ENCODE results near the gene NUDT3. TPM values are rescaled to one million over a fixed set of nuclear protein-coding genes. Genes with fewer than 3 reads are reported as not detected.

Gene NUDT3
- total and polyA plus RNA-seq, 7 donors: 10.6 to 70.5 (median 33.3) TPM

DNA sequence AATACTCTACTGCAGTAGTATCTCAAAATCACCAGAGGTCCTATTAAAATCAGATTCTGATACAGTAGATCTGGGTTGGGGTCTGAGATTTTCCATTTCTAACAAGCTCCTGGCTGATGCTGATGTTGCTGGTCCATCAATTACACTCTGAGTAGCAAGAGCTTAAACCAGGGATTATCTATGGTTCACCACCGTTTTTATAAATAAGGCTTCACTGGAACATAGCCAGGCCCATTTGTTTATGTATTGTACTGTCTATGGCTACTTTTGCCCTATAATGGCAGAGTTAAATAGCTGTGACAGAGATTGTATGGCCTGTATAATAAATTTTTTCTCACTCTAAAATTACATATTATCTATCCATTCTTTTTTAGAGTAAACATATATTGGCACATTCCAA, 53.0 kb downstream of the NUDT3 start:
- WGBS, 3 donors: 10 to 13% (median 11%) methylated on average over 1 of the region's 1 CpG
- H3K27ac ChIP-seq: peak overlapping the region; percentile 79
- TF ChIP-seq, protein P1, sequence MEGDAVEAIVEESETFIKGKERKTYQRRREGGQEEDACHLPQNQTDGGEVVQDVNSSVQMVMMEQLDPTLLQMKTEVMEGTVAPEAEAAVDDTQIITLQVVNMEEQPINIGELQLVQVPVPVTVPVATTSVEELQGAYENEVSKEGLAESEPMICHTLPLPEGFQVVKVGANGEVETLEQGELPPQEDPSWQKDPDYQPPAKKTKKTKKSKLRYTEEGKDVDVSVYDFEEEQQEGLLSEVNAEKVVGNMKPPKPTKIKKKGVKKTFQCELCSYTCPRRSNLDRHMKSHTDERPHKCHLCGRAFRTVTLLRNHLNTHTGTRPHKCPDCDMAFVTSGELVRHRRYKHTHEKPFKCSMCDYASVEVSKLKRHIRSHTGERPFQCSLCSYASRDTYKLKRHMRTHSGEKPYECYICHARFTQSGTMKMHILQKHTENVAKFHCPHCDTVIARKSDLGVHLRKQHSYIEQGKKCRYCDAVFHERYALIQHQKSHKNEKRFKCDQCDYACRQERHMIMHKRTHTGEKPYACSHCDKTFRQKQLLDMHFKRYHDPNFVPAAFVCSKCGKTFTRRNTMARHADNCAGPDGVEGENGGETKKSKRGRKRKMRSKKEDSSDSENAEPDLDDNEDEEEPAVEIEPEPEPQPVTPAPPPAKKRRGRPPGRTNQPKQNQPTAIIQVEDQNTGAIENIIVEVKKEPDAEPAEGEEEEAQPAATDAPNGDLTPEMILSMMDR (IDR thresholded peaks at IDR 0.05): no peak
- intact Hi-C loops (cut with DNase I): loop anchor here in 1 of 2 donors (5.0 kb wide), 2 partner anchors 37 to 43 kb away; no protein-coding TSS in a partner anchor
- no peaks in the 10 kb centered on the region for H3K27me3 ChIP-seq (ENCODE audit: insufficient read depth in 3 of 3, low read length in 2 of 3)
- H3K4me3 ChIP-seq: no peak overlapping the region
- H3K4me1 ChIP-seq: peaks cover 68% of the 10 kb centered on the region
- DNase-seq (no peak), ATAC-seq (no peak)
- H3K9me3 ChIP-seq: no peaks in the 10 kb centered on the region
- peaks cover 0 to 8% of the 10 kb centered on the region in 2 donors for H3K36me3 ChIP-seq (ENCODE audit: insufficient read depth in 1 of 2, low read depth in 1 of 2)

DNA sequence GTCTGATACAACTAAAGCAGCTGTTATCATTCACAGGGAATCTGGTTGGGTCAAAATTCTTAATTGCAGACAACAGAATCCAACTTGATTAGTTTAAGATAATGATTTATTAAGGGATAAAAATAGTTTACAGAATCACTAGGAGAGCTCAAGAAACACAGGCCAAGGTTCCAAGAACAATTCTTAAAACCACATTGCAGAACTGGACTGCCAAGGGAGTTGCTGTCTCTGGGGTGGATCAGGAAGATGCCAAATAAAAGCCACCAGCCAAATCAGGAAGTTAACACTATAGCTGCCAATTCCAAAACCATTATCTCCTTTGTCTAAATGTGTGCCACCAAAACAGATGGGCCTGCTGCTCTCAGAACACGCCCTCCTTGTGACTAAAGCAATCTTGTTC, 53.7 kb downstream of the NUDT3 start:
- H3K27me3 ChIP-seq (ENCODE audit: insufficient read depth in 3 of 3, low read length in 2 of 3): no peaks in the 10 kb centered on the region
- H3K9me3 ChIP-seq: no peaks in the 10 kb centered on the region
- intact Hi-C loops (cut with DNase I): loop anchor here in 1 of 2 donors (5.0 kb wide), 2 partner anchors 37 to 43 kb away; no protein-coding TSS in a partner anchor
- peak overlapping the region; percentile 79 for H3K27ac ChIP-seq
- ATAC-seq (no peak), DNase-seq (no peak)
- WGBS, 3 donors: 90 to 97% (median 97%) methylated on average over 1 of the region's 1 CpG
- H3K36me3 ChIP-seq (ENCODE audit: insufficient read depth in 1 of 2, low read depth in 1 of 2): peaks cover 0 to 8% of the 10 kb centered on the region in 2 donors
- H3K4me3 ChIP-seq: no peak overlapping the region
- H3K4me1 ChIP-seq: peaks cover 72% of the 10 kb centered on the region
- TF ChIP-seq, protein P1 (IDR thresholded peaks at IDR 0.05): no peak

DNA sequence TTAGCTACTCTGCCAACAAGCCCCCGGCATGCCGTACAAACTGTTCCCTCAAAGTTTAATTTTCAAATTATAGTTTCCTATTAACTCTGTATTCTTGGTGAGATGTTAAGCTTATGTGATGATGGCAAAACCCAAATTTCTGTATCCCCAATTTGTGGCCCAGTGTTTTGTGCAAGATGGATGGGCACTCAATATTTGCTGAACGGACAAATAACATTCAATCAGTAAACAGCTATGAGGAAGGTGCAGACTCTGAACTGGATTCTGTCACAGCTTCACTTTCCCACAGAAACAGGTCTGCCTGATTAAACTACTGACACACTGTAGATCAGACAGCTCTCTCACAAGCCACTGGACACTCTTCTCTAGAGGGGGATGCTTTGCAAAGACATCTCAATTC, 54.1 kb downstream of the NUDT3 start:
- Histone ChIP-seq H3K27me3 (ENCODE audit: insufficient read depth in 3 of 3, low read length in 2 of 3) (no peaks in the 10 kb centered on the region), H3K4me3 (no peak overlapping the region), H3K9me3 (no peaks in the 10 kb centered on the region), H3K27ac (peak overlapping the region; percentile 79), H3K4me1 (peaks cover 72% of the 10 kb centered on the region), H3K36me3 (ENCODE audit: insufficient read depth in 1 of 2, low read depth in 1 of 2) (peaks cover 0 to 8% of the 10 kb centered on the region in 2 donors)
- TF ChIP-seq, protein P1 (IDR thresholded peaks at IDR 0.05): no peak
- DNase-seq (no peak), ATAC-seq (no peak)
- intact Hi-C loops (cut with DNase I): loop anchor here in 1 of 2 donors (5.0 kb wide), 2 partner anchors 36 to 44 kb away; no protein-coding TSS in a partner anchor
- 68 to 92% (median 72%) methylated on average over 3 of the region's 3 CpGs for WGBS, 3 donors

DNA sequence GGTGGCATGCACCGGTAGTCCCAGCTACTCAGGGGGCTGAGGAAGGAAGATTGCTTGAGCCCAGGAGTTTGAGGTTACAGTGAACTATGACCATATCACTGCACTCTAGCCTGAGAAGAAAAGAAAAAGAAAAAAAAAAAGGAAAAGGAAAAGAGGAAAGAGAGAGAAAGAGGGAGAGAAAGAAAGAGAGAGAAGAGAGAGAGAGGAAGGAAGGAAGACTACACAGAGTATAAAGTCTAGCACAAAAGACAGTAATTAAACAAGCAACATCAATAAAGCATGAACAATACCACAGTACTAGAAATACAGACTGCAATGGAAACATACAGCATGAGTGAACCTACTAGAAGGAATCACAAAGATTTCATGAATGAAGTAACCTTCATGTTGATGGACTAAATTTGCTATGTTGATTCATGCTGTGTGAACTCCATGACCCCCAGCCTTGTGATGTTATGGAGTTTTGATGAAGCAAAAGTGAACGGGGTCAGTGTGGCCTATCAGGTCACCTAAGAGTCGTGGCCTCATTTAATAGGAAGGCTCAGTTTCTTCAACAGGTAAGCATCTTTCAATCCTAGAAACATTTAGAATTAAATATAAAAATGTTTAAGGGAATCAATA, 57.6 kb downstream of the NUDT3 start:
- TF ChIP-seq, protein P1 (IDR thresholded peaks at IDR 0.05): no peak
- H3K4me1 ChIP-seq: peaks cover 62% of the 10 kb centered on the region
- peak overlapping the region; percentile 79 for H3K27ac ChIP-seq
- H3K27me3 ChIP-seq (ENCODE audit: insufficient read depth in 3 of 3, low read length in 2 of 3): no peaks in the 10 kb centered on the region
- H3K36me3 ChIP-seq (ENCODE audit: insufficient read depth in 1 of 2, low read depth in 1 of 2): no peaks in the 10 kb centered on the region
- ATAC-seq (peak; percentile 64 to 83 (median 73)), DNase-seq (no peak)
- 52 to 77% (median 54%) methylated on average over 3 of the region's 3 CpGs for WGBS, 3 donors
- no peaks in the 10 kb centered on the region for H3K9me3 ChIP-seq
- no peak overlapping the region for H3K4me3 ChIP-seq
- intact Hi-C loops (cut with DNase I): loop anchor here in 1 of 2 donors (5.0 kb wide), 2 partner anchors 33 to 47 kb away; no protein-coding TSS in a partner anchor

Data from psoas muscle (tissue), 8 donors.